ENCODE results near the gene FAXDC2. TPM values are rescaled to one million over a fixed set of nuclear protein-coding genes. Genes with fewer than 3 reads are reported as not detected.

FAXDC2 gene
- total and polyA plus RNA-seq, 2 of the 13 experiments (the other 11 are each of a cell fraction or from before 2014, with no cell fraction given), result 4.7 to 58.8 TPM

DNA sequence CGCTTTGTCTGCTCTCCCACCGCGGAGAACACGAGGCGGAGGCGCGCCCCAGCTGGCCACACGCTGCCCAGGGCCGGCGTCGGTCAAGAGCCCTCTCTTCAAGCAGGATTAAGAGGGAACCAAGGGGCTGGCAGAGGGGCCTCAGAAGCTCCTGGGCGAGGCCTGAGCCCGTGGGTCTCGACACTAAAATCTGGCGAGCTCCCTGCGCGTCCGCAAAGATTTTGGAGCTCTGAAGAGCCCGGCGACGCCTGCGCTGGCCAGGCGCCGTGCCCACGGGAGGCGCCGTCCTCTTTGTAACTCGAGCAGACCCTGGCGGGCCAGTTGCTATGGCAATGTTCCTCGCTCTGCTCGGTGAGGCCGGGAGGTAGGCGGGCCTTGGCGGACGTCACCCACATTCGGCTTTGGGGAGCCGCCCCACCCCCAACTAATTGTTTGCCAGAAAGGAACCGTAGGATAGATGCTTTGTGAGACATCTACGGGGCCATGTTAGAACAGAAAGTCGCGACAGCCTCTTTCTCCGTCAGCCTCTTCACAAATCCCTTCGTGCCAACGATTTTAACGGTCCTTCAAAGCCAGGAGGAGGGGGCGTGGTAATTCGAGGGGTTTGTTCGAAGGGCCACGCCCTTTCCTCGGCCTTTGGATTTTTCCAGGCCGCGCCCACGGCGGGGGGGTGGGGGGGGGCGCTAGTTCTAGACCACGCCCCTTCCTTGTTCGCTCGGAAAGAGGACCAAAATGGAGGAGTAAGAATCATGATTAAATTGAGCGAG is 7.3 kb upstream of the FAXDC2 start (continued):
- TF ChIP-seq, protein P1, sequence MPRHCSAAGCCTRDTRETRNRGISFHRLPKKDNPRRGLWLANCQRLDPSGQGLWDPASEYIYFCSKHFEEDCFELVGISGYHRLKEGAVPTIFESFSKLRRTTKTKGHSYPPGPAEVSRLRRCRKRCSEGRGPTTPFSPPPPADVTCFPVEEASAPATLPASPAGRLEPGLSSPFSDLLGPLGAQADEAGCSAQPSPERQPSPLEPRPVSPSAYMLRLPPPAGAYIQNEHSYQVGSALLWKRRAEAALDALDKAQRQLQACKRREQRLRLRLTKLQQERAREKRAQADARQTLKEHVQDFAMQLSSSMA (CRISPR knock-in tag; IDR thresholded peaks at IDR 0.05), result no peak
- TF ChIP-seq SP1 (IDR thresholded peaks at IDR 0.05) (no peak), SP1 (CRISPR knock-in tag; IDR thresholded peaks at IDR 0.05) (no peak), NFYB (CRISPR knock-in tag; IDR thresholded peaks at IDR 0.05) (no peak), NR1H2 (CRISPR knock-in tag; IDR thresholded peaks at IDR 0.05; ENCODE audit: borderline replicate concordance, low read depth) (no peak), SALL1 (CRISPR knock-in tag; IDR thresholded peaks at IDR 0.05) (peak; percentile 54), ZFP36L1 (CRISPR knock-in tag; IDR thresholded peaks at IDR 0.05) (no peak), FOSL2 (CRISPR knock-in tag; IDR thresholded peaks at IDR 0.05) (no peak), NFIC (IDR thresholded peaks at IDR 0.05; ENCODE audit: low read length) (0 out of 2 replicates have a peak, but pooled peaks have one; percentile 39), HES4 (CRISPR knock-in tag; IDR thresholded peaks at IDR 0.05; ENCODE audit: borderline replicate concordance) (peak; percentile 58; the same call in 1 of the 2 replicates), ISX (CRISPR knock-in tag; conservative IDR thresholded peaks at IDR 0.05) (no peak), NFRKB (IDR thresholded peaks at IDR 0.05) (peak; percentile 43; the same call in 1 of the 2 replicates), ZNF260 (CRISPR knock-in tag; IDR thresholded peaks at IDR 0.05; ENCODE audit: borderline replicate concordance, low read depth) (no peak), ZBTB38 (CRISPR knock-in tag; IDR thresholded peaks at IDR 0.05) (0 out of 2 replicates have a peak, but pooled peaks have one; percentile 31), ZNF737 (CRISPR knock-in tag; IDR thresholded peaks at IDR 0.05; ENCODE audit: borderline replicate concordance) (no peak), ZNF350 (CRISPR knock-in tag; IDR thresholded peaks at IDR 0.05; ENCODE audit: borderline replicate concordance, low read depth) (no peak; the same call in 1 of the 2 replicates), ZNF879 (CRISPR knock-in tag; IDR thresholded peaks at IDR 0.05) (no peak), MBNL3 (CRISPR knock-in tag; conservative IDR thresholded peaks at IDR 0.05) (no peak), ARHGAP35 (CRISPR knock-in tag; IDR thresholded peaks at IDR 0.05; ENCODE audit: borderline replicate concordance) (peak; percentile 52; the same call in 1 of the 2 replicates), MEIS1 (CRISPR knock-in tag; IDR thresholded peaks at IDR 0.05; ENCODE audit: borderline replicate concordance) (no peak), ZNF496 (CRISPR knock-in tag; IDR thresholded peaks at IDR 0.05; ENCODE audit: insufficient replicate concordance) (no peak)
- TF ChIP-seq, protein P2, sequence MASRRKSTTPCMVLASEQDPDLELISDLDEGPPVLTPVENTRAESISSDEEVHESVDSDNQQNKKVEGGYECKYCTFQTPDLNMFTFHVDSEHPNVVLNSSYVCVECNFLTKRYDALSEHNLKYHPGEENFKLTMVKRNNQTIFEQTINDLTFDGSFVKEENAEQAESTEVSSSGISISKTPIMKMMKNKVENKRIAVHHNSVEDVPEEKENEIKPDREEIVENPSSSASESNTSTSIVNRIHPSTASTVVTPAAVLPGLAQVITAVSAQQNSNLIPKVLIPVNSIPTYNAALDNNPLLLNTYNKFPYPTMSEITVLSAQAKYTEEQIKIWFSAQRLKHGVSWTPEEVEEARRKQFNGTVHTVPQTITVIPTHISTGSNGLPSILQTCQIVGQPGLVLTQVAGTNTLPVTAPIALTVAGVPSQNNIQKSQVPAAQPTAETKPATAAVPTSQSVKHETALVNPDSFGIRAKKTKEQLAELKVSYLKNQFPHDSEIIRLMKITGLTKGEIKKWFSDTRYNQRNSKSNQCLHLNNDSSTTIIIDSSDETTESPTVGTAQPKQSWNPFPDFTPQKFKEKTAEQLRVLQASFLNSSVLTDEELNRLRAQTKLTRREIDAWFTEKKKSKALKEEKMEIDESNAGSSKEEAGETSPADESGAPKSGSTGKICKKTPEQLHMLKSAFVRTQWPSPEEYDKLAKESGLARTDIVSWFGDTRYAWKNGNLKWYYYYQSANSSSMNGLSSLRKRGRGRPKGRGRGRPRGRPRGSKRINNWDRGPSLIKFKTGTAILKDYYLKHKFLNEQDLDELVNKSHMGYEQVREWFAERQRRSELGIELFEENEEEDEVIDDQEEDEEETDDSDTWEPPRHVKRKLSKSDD (CRISPR knock-in tag; IDR thresholded peaks at IDR 0.05; ENCODE audit: low read depth), result no peak
- TF ChIP-seq, protein P3, sequence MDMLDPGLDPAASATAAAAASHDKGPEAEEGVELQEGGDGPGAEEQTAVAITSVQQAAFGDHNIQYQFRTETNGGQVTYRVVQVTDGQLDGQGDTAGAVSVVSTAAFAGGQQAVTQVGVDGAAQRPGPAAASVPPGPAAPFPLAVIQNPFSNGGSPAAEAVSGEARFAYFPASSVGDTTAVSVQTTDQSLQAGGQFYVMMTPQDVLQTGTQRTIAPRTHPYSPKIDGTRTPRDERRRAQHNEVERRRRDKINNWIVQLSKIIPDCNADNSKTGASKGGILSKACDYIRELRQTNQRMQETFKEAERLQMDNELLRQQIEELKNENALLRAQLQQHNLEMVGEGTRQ (IDR thresholded peaks at IDR 0.05; ENCODE audit: low read depth, low read length), result no peak
- TF ChIP-seq, protein P3 (CRISPR knock-in tag; IDR thresholded peaks at IDR 0.05; ENCODE audit: borderline replicate concordance), result no peak
- TF ChIP-seq, protein P4, sequence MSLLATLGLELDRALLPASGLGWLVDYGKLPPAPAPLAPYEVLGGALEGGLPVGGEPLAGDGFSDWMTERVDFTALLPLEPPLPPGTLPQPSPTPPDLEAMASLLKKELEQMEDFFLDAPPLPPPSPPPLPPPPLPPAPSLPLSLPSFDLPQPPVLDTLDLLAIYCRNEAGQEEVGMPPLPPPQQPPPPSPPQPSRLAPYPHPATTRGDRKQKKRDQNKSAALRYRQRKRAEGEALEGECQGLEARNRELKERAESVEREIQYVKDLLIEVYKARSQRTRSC (CRISPR knock-in tag; IDR thresholded peaks at IDR 0.05; ENCODE audit: low read depth), result 0 out of 2 replicates have a peak, but pooled peaks have one; percentile 54

Data from HepG2 (cell line).